Esophagus muscularis mucosa (tissue), 4 donors: ENCODE measurements around the gene SERPINB10. TPM values are rescaled to one million over a fixed set of nuclear protein-coding genes. Genes with fewer than 3 reads are reported as not detected.
"Not testable (repeated sequence)": the region's sequence is repeated elsewhere in the genome, so short reads cannot be mapped to it uniquely, and the experiment has no call there.

Experiments
- DNase-seq: peaks from one replicate; pipeline ENCODE4 v3.0.0-alpha.2; 2017; ENCODE audit errors: extremely low spot score
- H3K27ac ChIP-seq, 4 donors: fragments of 200-600 bp; sonication (generic); replicated peaks in 1 of 4; 1 replicate in 3 of 4; 2 replicates in 1 of 4; pipeline ENCODE4 v1.5.1; 2016 to 2019; ENCODE audit warnings: mild to moderate bottlenecking in 1 of 4
- H3K27me3 ChIP-seq, 4 donors: fragments of 200-600 bp; sonication (generic); one replicate each; pipeline versions ENCODE4 v1.5.1 to v1.6.0; 2016 to 2019
- H3K36me3 ChIP-seq, 4 donors: fragments of 200-600 bp; sonication (generic); one replicate each; pipeline ENCODE4 v1.5.1; 2016 to 2019
- H3K4me1 ChIP-seq, 4 donors: fragments of 200-600 bp; sonication (generic); one replicate each; pipeline ENCODE4 v1.5.1; 2016 to 2019
- H3K4me3 ChIP-seq, 4 donors: fragments of 200-600 bp; sonication (generic); 1 replicate in 2 of 4; 2 replicates in 2 of 4; pipeline ENCODE4 v1.5.1; 2016 to 2019; ENCODE audit warnings: mild to moderate bottlenecking in 4 of 4, moderate library complexity in 1 of 4
- H3K9me3 ChIP-seq, 4 donors: fragments of 200-600 bp; sonication (generic); 1 replicate in 3 of 4; 2 replicates in 1 of 4; pipeline ENCODE4 v1.5.1; 2016 to 2019
- CTCF ChIP-seq, 3 experiments: fragments of 200-600 bp in 2 of 3; fragments of 450-650 bp in 1 of 3; sonication (generic) in 2 of 3; IDR thresholded peaks; one replicate each; pipeline ENCODE4 v1.5.1; 2017 to 2019; ENCODE audit warnings: antibody characterized with exemption in 3 of 3, mild to moderate bottlenecking in 2 of 3, moderate library complexity in 1 of 3
- EP300 ChIP-seq: sonication (generic); formaldehyde crosslinking; IDR thresholded peaks from one replicate; pipeline ENCODE4 v1.6.1; 2017; ENCODE audit warnings: antibody characterized with exemption
- POLR2A ChIP-seq: fragments of 450-650 bp; IDR thresholded peaks from one replicate; pipeline ENCODE4 v1.6.1; 2017; ENCODE audit warnings: antibody characterized with exemption, moderate library complexity, mild to moderate bottlenecking, low read depth
- POLR2AphosphoS5 ChIP-seq, 2 donors: sonication (generic); formaldehyde crosslinking; IDR thresholded peaks; one replicate each; pipeline ENCODE4 v1.6.1; 2017; ENCODE audit warnings: antibody characterized with exemption in 2 of 2
- WGBS: methylation state at CpG from one replicate; pipeline ENCODE4 v1.1.5; 2018; 5-methylcytosine and 5-hydroxymethylcytosine counted together
- intact Hi-C: fragments of 100-400 bp; cut with DNase I; formaldehyde crosslinking; loops from one replicate; pipeline ENCODE4 v1.15.1; 2023
- total RNA-seq, 4 donors: library from RNA; depleted of rRNA; stranded (reverse); fragments of >200 nt; gene quantifications; one replicate each; pipeline versions ENCODE4 v1.1.0 to v1.2.1, GENCODE V29; 2016

The SERPINB10 gene
- total RNA-seq, 4 donors from 2014 or later = 2.3 TPM; not detected in 3

- Histone ChIP-seq H3K36me3 (no peaks in the 10 kb centered on the region), H3K4me3 (peak overlapping the region; percentile 54 to 60 (median 54)), H3K9me3 (no peaks in the 10 kb centered on the region), H3K27ac (no peak overlapping the region), H3K27me3 (peaks cover 0 to 43% (median 2%) of the 10 kb centered on the region in 4 donors), H3K4me1 (peaks cover 5 to 12% (median 11%) of the 10 kb centered on the region in 4 donors)
- intact Hi-C loops = loop anchor here (2.0 to 5.0 kb wide), 2 partner anchors 115 to 416 kb away; no protein-coding TSS in a partner anchor
- WGBS = 42% methylated on average over 19 of the region's 19 CpGs
- TF ChIP-seq EP300 (no peak), POLR2A (no peak), CTCF (IDR thresholded peaks at IDR 0.05) (no peak), POLR2AphosphoS5 (IDR thresholded peaks at IDR 0.05) (no peak)
- DNase-seq = no peak
Measured at GRCh38 chr18:63936932-63937393, 29.2 kb downstream of the SERPINB10 start.

- peaks cover 5 to 12% (median 11%) of the 10 kb centered on the region in 4 donors for H3K4me1 ChIP-seq
- H3K27ac ChIP-seq = no peak overlapping the region
- peaks cover 0 to 57% (median 2%) of the 10 kb centered on the region in 4 donors for H3K27me3 ChIP-seq
- intact Hi-C loops = loop anchor here (10.0 kb wide), 1 partner anchor 55 kb away; no protein-coding TSS in a partner anchor
- H3K9me3 ChIP-seq = no peaks in the 10 kb centered on the region
- H3K36me3 ChIP-seq = no peaks in the 10 kb centered on the region
- no peak for TF ChIP-seq CTCF (IDR thresholded peaks at IDR 0.05)
- no peak for DNase-seq
- H3K4me3 ChIP-seq = no peak overlapping the region
- WGBS = 96% methylated on average over 8 of the region's 8 CpGs
Measured at GRCh38 chr18:63940008-63940407, 32.2 kb downstream of the SERPINB10 start.

GRCh38 chr18:63940543-63941050, 32.8 kb downstream of the SERPINB10 start:
- not testable (repeated sequence) for H3K4me3 ChIP-seq, H3K9me3 ChIP-seq, DNase-seq, H3K36me3 ChIP-seq, H3K27ac ChIP-seq
- intact Hi-C loops = loop anchor here (10.0 kb wide), 1 partner anchor 54 kb away; no protein-coding TSS in a partner anchor
- Histone ChIP-seq H3K27me3 (peaks cover 0 to 62% (median 2%) of the 10 kb centered on the region in 4 donors), H3K4me1 (peaks cover 5 to 12% (median 11%) of the 10 kb centered on the region in 4 donors)
- WGBS = 91% methylated on average over 15 of the region's 17 CpGs

- TF ChIP-seq POLR2AphosphoS5 (IDR thresholded peaks at IDR 0.05) = no peak
- no peak for TF ChIP-seq POLR2A
- no peak for TF ChIP-seq EP300
- TF ChIP-seq CTCF (IDR thresholded peaks at IDR 0.05) = no peak
- peaks cover 0 to 2% (median 0%) of the 10 kb centered on the region in 4 donors for H3K9me3 ChIP-seq
- WGBS = 91% methylated on average over 3 of the region's 3 CpGs
- no peak overlapping the region for H3K4me3 ChIP-seq
- intact Hi-C loops = loop anchor here (10.0 kb wide), 1 partner anchor 48 kb away; no protein-coding TSS in a partner anchor
- H3K27me3 ChIP-seq = peaks cover 0 to 54% (median 0%) of the 10 kb centered on the region in 4 donors
- H3K27ac ChIP-seq = no peak overlapping the region
- H3K36me3 ChIP-seq = no peaks in the 10 kb centered on the region
- no peak for DNase-seq
- H3K4me1 ChIP-seq = peaks cover 0 to 10% (median 9%) of the 10 kb centered on the region in 4 donors
Measured at GRCh38 chr18:63947051-63947790, 39.5 kb downstream of the SERPINB10 start.

GRCh38 chr18:63949068-63949737, 41.4 kb downstream of the SERPINB10 start, which contains the start of gene HMSD:
Gene HMSD (plus strand): TSS chr18:63949301. CDS start chr18:63953456, 4,155 bp downstream.
- peak within 1 kb of the TSS; percentile 32 to 52 (median 42) for H3K4me3 ChIP-seq
- H3K9me3 ChIP-seq = peaks cover 0 to 2% (median 0%) of the 10 kb centered on the region in 4 donors
- WGBS = 6% methylated on average over 23 of the region's 35 CpGs
- peaks cover 0 to 47% (median 0%) of the 10 kb centered on the region in 4 donors for H3K27me3 ChIP-seq
- intact Hi-C loops = loop anchor here (10.0 kb wide), 1 partner anchor 46 kb away; no protein-coding TSS in a partner anchor
- TF ChIP-seq EP300 (no peak), CTCF (IDR thresholded peaks at IDR 0.05) (peak in 1 of 3 experiments; percentile 41)
- peaks cover 0 to 10% (median 9%) of the 10 kb centered on the region in 4 donors for H3K4me1 ChIP-seq
- H3K36me3 ChIP-seq = no peaks in the 10 kb centered on the region
- H3K27ac ChIP-seq = no peak within 1 kb of the TSS
- no peak for DNase-seq
